Panc1 (cell line): ENCODE data around the gene TBCB.

Experiments used
- CTCF ChIP-seq: fragments of 450-650 bp; IDR thresholded peaks from 2 replicates; pipeline ENCODE4 v1.5.1; 2017; ENCODE audit warnings: mild to moderate bottlenecking
- POLR2AphosphoS5 ChIP-seq: IDR thresholded peaks from 2 replicates; pipeline ENCODE4 v1.6.1; 2012; ENCODE audit warnings: mild to moderate bottlenecking, low read depth, low read length, moderate library complexity
- REST ChIP-seq, 2 experiments: IDR thresholded peaks; 2 replicates each; pipeline ENCODE4 v1.6.1; 2011 to 2012; ENCODE audit warnings: low read depth in 2 of 2, control low read depth in 1 of 2, low read length in 1 of 2, mild to moderate bottlenecking in 1 of 2, moderate library complexity in 1 of 2; ENCODE audit not compliant: insufficient read depth in 1 of 2

- TF ChIP-seq CTCF (no peak), REST (IDR thresholded peaks at IDR 0.05; ENCODE audit: insufficient read depth in 1 of 2, low read depth in 2 of 2, low read length in 1 of 2) (no peak), POLR2AphosphoS5 (no peak)
Measured at GRCh38 chr19:36072081-36072480, 43.2 kb upstream of the TBCB start.
